Left ventricle myocardium inferior (tissue), 1 donor: ENCODE data around the gene PLD2. TPM values are rescaled to one million over a fixed set of nuclear protein-coding genes. Genes with fewer than 3 reads are reported as not detected.
"Not testable (repeated sequence)": the region's sequence is repeated elsewhere in the genome, so short reads cannot be mapped to it uniquely, and the experiment has no call there.

Source experiments
- DNase-seq: peaks from one replicate; pipeline ENCODE4 v3.0.0-alpha.2; 2020
- H3K27ac ChIP-seq: fragments of 200-600 bp; replicated peaks from 2 replicates; pipeline ENCODE4 v1.8.0; 2021
- H3K27me3 ChIP-seq: fragments of 200-600 bp; 2 replicates; pipeline ENCODE4 v1.8.0; 2021; ENCODE audit warnings: low read depth
- H3K36me3 ChIP-seq: fragments of 200-600 bp; 2 replicates; pipeline ENCODE4 v1.8.0; 2021
- H3K4me1 ChIP-seq: fragments of 200-600 bp; 2 replicates; pipeline ENCODE4 v1.8.0; 2021
- H3K4me3 ChIP-seq: fragments of 200-600 bp; 2 replicates; pipeline ENCODE4 v1.8.0; 2021; ENCODE audit warnings: mild to moderate bottlenecking, moderate library complexity
- H3K9me3 ChIP-seq: fragments of 200-600 bp; replicated peaks from 2 replicates; pipeline ENCODE4 v1.8.0; 2021
- CTCF ChIP-seq: fragments of 200-600 bp; IDR thresholded peaks from 2 replicates; pipeline ENCODE4 v1.8.0; 2021; ENCODE audit warnings: antibody characterized with exemption, mild to moderate bottlenecking, borderline replicate concordance
- intact Hi-C: fragments of 100-400 bp; cut with micrococcal nuclease; formaldehyde crosslinking; loops from one replicate; pipeline ENCODE4 v1.11.0; 2022
- total RNA-seq: library from RNA; stranded (reverse); fragmentation: NEBNext Ultra II Directional; extraction: Animal tissue kit (Norgen Biotek cat#: 25700); gene quantifications from one replicate; pipeline ENCODE4 v1.2.1, GENCODE V29; 2021
- donor health status: DM: no; HTN: yes; CAD: no; lungs with severe emphysema.

Gene PLD2
- total RNA-seq, 1 donor from 2014 or later, result 11.2 TPM

GRCh38 chr17:4827399-4827798, 20.4 kb downstream of the PLD2 start:
- no peak overlapping the region for H3K4me3 ChIP-seq
- H3K36me3 ChIP-seq, result peaks cover 4% of the 10 kb centered on the region
- no peak for DNase-seq
- intact Hi-C loops, result no loop called here
- TF ChIP-seq CTCF, result no peak
- H3K27ac ChIP-seq, result no peak overlapping the region
- H3K9me3 ChIP-seq, result no peaks in the 10 kb centered on the region
- H3K4me1 ChIP-seq, result no peaks in the 10 kb centered on the region
- H3K27me3 ChIP-seq, result no peaks in the 10 kb centered on the region

DNA sequence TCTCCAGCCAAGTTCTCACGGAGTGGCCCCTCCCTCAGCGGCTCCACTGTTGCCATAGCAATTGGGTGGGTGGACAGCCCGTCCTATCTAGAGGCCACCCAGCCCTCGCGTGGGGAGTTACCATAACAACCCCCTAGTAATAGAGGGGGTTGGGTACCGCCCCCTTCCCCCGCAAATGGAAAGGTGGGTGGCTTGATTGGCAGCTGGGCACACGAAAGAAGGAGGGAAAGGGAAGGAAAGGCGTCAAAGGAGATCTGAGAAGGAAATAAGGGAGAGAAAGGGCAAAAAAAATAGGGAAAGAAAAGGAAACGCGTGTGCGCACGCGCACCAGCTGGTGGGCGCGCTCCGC, 25.9 kb downstream of the PLD2 start:
- H3K27ac ChIP-seq, result peak overlapping the region; percentile 95
- not testable (repeated sequence) for H3K9me3 ChIP-seq, H3K27me3 ChIP-seq, DNase-seq, H3K36me3 ChIP-seq
- intact Hi-C loops, result loop anchor here (10.0 kb wide), 1 partner anchor 52 kb away; no protein-coding TSS in a partner anchor
- peaks cover 47% of the 10 kb centered on the region for H3K4me1 ChIP-seq
- peak overlapping the region; percentile 93 for H3K4me3 ChIP-seq

GRCh38 chr17:4833178-4833940, 26.4 kb downstream of the PLD2 start, which contains the start of gene MINK1:
Gene MINK1, plus strand, starts transcription at chr17:4833340. Its CDS starts 244 bp downstream, at chr17:4833584.
- DNase-seq, result peak; percentile 87
- Histone ChIP-seq H3K27ac (peak within 1 kb of the TSS; percentile 95), H3K36me3 (no peaks in the 10 kb centered on the region), H3K4me3 (peak within 1 kb of the TSS; percentile 93), H3K27me3 (no peaks in the 10 kb centered on the region), H3K9me3 (no peaks in the 10 kb centered on the region), H3K4me1 (peaks cover 52% of the 10 kb centered on the region)
- intact Hi-C loops, result loop anchor here (10.0 kb wide), 1 partner anchor 51 kb away; no protein-coding TSS in a partner anchor
- no peak for TF ChIP-seq CTCF

DNA sequence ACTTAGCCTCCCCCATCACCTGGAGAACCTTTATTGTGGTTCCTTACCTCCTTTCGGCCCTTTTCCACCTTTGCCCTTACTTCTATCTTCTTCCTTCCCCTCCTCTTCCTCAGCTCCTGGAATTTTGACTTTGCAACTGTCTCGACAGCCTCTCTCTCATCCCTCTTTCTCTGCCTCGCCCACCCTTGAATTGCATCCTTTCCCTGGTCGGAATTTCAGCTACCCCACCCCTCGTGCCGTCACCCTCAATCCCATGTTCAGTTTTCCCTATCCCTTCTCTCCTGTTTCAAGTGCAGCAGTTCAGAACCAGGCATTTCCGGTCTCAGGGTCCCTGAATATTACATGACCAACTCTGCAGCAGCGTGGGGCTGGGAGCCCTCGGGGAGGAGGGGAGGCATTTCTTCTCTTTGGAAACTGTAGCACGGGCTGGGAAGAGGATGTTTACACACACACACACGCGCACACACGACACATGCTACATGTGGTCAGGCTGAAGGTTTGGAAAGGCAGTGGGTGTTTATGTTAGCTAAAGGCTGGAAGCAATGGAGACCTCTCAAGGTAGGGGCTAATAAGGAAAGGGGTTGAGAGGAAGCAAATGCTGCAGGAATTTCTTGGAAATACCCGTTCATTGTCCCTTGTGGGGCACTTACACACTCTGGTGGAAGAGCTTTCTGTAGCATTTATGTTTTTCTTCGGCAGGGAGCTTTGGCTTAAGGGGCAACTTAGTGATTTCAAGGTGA, 27.2 kb downstream of the PLD2 start:
- peak overlapping the region; percentile 93 for H3K4me3 ChIP-seq
- no peak for DNase-seq
- H3K9me3 ChIP-seq, result no peaks in the 10 kb centered on the region
- H3K27me3 ChIP-seq, result no peaks in the 10 kb centered on the region
- intact Hi-C loops, result loop anchor here (10.0 kb wide), 1 partner anchor 51 kb away; no protein-coding TSS in a partner anchor
- TF ChIP-seq CTCF, result no peak
- peak overlapping the region; percentile 95 for H3K27ac ChIP-seq
- H3K4me1 ChIP-seq, result peaks cover 60% of the 10 kb centered on the region
- no peaks in the 10 kb centered on the region for H3K36me3 ChIP-seq

DNA sequence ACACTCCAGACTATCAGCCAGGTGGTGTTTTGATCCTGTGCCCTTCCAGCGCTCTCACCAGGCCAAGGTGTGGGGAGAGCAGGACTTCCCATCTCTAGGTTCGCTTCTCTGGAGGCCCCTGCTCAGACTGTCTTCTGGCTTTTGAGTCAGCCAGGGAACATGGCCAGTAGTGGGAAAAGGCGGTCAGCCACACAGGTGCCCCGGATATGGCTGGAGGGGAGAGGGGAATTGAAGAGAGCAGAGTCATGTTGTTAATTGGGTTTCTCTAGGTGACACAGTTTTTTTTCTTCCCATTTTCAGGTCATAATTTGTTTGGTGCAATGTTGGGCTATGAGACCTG, 27.7 kb downstream of the PLD2 start:
- H3K4me1 ChIP-seq, result peaks cover 65% of the 10 kb centered on the region
- H3K36me3 ChIP-seq, result no peaks in the 10 kb centered on the region
- H3K27me3 ChIP-seq, result no peaks in the 10 kb centered on the region
- no peaks in the 10 kb centered on the region for H3K9me3 ChIP-seq
- H3K27ac ChIP-seq, result peak overlapping the region; percentile 95
- DNase-seq, result no peak
- no peak for TF ChIP-seq CTCF
- intact Hi-C loops, result loop anchor here (10.0 kb wide), 1 partner anchor 50 kb away; no protein-coding TSS in a partner anchor
- H3K4me3 ChIP-seq, result peak overlapping the region; percentile 93
